Measurements from ENCODE around the gene DCAF11. TPM values are rescaled to one million over a fixed set of nuclear protein-coding genes. Genes with fewer than 3 reads are reported as not detected.

Gene DCAF11
- total RNA-seq, 4 donors from 2014 or later = 55.4 to 114 (median 79.3) TPM

GRCh38 chr14:24162093-24162492 is 47.5 kb downstream of the DCAF11 start:
- Histone ChIP-seq H3K9me3 (no peaks in the 10 kb centered on the region), H3K36me3 (peaks cover 43 to 83% (median 49%) of the 10 kb centered on the region in 3 donors), H3K4me3 (peak overlapping the region; percentile 61 to 80 (median 69)), H3K27me3 (no peaks in the 10 kb centered on the region), H3K4me1 (peaks cover 21 to 63% (median 34%) of the 10 kb centered on the region in 3 donors), H3K27ac (peak overlapping the region; percentile 92 to 98 (median 97))
- 8 to 11% methylated on average over 4 to 8 of the region's 8 CpGs for WGBS, 2 donors
- DNase-seq = no peak
- intact Hi-C loops (cut with DNase I) = no loop called here
- TF ChIP-seq, protein P1, sequence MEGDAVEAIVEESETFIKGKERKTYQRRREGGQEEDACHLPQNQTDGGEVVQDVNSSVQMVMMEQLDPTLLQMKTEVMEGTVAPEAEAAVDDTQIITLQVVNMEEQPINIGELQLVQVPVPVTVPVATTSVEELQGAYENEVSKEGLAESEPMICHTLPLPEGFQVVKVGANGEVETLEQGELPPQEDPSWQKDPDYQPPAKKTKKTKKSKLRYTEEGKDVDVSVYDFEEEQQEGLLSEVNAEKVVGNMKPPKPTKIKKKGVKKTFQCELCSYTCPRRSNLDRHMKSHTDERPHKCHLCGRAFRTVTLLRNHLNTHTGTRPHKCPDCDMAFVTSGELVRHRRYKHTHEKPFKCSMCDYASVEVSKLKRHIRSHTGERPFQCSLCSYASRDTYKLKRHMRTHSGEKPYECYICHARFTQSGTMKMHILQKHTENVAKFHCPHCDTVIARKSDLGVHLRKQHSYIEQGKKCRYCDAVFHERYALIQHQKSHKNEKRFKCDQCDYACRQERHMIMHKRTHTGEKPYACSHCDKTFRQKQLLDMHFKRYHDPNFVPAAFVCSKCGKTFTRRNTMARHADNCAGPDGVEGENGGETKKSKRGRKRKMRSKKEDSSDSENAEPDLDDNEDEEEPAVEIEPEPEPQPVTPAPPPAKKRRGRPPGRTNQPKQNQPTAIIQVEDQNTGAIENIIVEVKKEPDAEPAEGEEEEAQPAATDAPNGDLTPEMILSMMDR (IDR thresholded peaks at IDR 0.05) = no peak
- no peak for TF ChIP-seq POLR2A (IDR thresholded peaks at IDR 0.05)

DNA sequence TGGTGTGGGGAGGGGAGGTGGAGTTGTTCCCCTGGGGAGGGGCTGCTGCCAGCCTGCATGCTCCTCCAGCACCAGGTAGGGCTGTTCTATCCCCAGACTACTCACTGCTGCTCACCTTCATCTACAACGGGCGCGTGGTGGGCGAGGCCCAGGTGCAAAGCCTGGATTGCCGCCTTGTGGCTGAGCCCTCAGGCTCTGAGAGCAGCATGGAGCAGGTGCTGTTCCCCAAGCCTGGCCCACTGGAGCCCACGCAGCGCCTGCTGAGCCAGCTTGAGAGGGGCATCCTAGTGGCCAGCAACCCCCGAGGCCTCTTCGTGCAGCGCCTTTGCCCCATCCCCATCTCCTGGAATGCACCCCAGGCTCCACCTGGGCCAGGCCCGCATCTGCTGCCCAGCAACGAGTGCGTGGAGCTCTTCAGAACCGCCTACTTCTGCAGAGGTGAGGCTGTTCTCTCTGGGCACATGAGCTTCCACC is 50.0 kb downstream of the DCAF11 start:
- H3K27ac ChIP-seq = peak overlapping the region in 2 of 4 donors; percentile 17 to 36
- intact Hi-C loops (cut with DNase I) = no loop called here
- no peaks in the 10 kb centered on the region for H3K27me3 ChIP-seq
- peaks cover 21 to 58% (median 34%) of the 10 kb centered on the region in 3 donors for H3K4me1 ChIP-seq
- H3K4me3 ChIP-seq = no peak overlapping the region
- TF ChIP-seq POLR2A (IDR thresholded peaks at IDR 0.05) = no peak
- TF ChIP-seq, protein P1 (IDR thresholded peaks at IDR 0.05) = no peak
- H3K36me3 ChIP-seq = peaks cover 34 to 85% (median 37%) of the 10 kb centered on the region in 3 donors
- no peaks in the 10 kb centered on the region for H3K9me3 ChIP-seq
- DNase-seq = no peak
- 17 to 75% methylated on average over 1 to 7 of the region's 14 CpGs for WGBS, 2 donors

DNA sequence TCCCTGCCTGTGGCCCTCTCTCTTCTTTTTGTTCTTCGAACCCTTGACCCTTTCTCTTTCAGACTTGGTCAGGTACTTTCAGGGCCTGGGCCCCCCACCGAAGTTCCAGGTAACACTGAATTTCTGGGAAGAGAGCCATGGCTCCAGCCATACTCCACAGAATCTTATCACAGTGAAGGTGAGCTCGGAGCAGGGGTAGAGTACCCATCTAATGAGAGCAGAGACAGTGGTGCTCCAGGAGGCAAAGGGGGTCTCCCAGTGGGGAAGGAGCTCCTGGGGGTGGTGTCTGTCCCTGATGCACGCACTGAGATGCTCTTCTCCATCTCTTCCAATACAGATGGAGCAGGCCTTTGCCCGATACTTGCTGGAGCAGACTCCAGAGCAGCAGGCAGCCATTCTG is 51.2 kb downstream of the DCAF11 start:
- no peak for DNase-seq
- Histone ChIP-seq H3K27me3 (no peaks in the 10 kb centered on the region), H3K9me3 (no peaks in the 10 kb centered on the region), H3K4me1 (peaks cover 19 to 52% (median 27%) of the 10 kb centered on the region in 3 donors), H3K4me3 (no peak overlapping the region), H3K36me3 (peaks cover 28 to 85% (median 33%) of the 10 kb centered on the region in 3 donors), H3K27ac (no peak overlapping the region)
- TF ChIP-seq, protein P1 (IDR thresholded peaks at IDR 0.05) = no peak
- no peak for TF ChIP-seq POLR2A (IDR thresholded peaks at IDR 0.05)
- WGBS, 2 donors = 94 to 97% methylated on average over 3 to 5 of the region's 5 CpGs
- intact Hi-C loops (cut with DNase I) = no loop called here

GRCh38 chr14:24167469-24168114 is 53.0 kb downstream of the DCAF11 start:
- 80 to 94% methylated on average over 3 of the region's 3 CpGs for WGBS, 2 donors
- DNase-seq = no peak
- H3K9me3 ChIP-seq = no peaks in the 10 kb centered on the region
- no peak overlapping the region for H3K27ac ChIP-seq
- peaks cover 26 to 82% (median 33%) of the 10 kb centered on the region in 3 donors for H3K36me3 ChIP-seq
- H3K4me1 ChIP-seq = peaks cover 7 to 52% (median 23%) of the 10 kb centered on the region in 3 donors
- intact Hi-C loops (cut with DNase I) = no loop called here
- TF ChIP-seq, protein P1 (IDR thresholded peaks at IDR 0.05) = no peak
- no peak for TF ChIP-seq POLR2A (IDR thresholded peaks at IDR 0.05)
- no peaks in the 10 kb centered on the region for H3K27me3 ChIP-seq
- H3K4me3 ChIP-seq = no peak overlapping the region

Measured in esophagus squamous epithelium (tissue), 5 donors.